Caki2 (cell line): Measurements from ENCODE around the gene RXRA. TPM values are rescaled to one million over a fixed set of nuclear protein-coding genes. Genes with fewer than 3 reads are reported as not detected.

Source experiments
- DNase-seq: peaks from one replicate; pipeline ENCODE4 v3.0.0-alpha.2; 2015; ENCODE audit warnings: low read depth
- in situ Hi-C: cut with HindIII; loops from 2 replicates; pipeline ENCODE4 v1.10.0; 2016; ENCODE audit warnings: low sequenced_read_pairs, low pct_unique_long_range_greater_than_20kb, mixed read lengths
- total RNA-seq: library from RNA; depleted of rRNA; stranded (reverse); fragments of >200 nt; shearing (Covaris generic); gene quantifications from 2 replicates; pipeline ENCODE4 v1.2.3, GENCODE V29; 2014; ENCODE audit warnings: low replicate concordance

Gene RXRA
- total RNA-seq, 1 experiment from 2014 or later: 20.6 TPM

DNA sequence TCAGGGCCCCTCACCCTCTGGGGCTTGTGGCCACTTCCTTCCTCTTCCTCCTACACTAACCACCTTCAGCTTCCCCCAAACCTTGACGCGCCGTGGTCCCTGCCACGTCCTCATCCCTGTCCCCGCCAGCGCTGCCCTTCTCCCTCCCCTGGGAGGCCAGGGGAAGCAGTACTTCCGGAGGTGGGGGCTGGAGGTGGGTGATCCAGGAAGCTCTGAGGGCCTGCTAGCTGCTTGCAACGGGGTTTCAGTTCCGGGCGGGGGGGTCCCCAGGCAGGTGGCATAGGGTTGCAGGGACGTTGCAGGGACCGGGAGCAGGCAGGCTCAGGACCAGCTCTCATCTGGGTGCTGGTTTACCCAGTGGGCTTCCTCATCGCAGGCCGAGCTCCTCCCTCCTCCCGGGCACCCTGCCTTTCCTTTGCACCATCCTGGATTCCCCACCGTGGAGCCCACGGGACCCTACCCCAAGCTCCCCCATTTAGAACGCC is 70.0 kb downstream of the RXRA start:
- no peak for DNase-seq
- in situ Hi-C loops: no loop called here

DNA sequence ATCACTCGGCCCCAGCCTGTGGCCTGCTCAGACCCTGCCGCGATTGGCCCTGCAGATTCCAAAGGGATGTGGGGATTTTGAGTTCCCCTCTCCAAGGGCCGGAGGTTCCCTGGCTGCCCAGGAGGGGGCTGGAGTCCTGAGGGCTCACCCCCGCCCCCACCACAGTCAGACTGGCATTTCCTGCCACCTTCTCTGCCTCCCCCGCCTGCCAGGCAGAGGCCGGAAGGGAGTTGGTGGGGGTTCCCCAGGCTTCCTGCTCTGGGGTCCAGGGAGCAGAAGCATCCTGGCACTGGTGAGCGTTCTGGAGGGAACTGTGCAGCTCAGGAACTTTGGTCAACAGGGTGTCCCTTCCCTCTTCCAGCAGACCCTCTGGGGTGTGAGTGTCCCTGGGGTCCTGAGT is 70.6 kb downstream of the RXRA start:
- no peak for DNase-seq
- in situ Hi-C loops: no loop called here

DNA sequence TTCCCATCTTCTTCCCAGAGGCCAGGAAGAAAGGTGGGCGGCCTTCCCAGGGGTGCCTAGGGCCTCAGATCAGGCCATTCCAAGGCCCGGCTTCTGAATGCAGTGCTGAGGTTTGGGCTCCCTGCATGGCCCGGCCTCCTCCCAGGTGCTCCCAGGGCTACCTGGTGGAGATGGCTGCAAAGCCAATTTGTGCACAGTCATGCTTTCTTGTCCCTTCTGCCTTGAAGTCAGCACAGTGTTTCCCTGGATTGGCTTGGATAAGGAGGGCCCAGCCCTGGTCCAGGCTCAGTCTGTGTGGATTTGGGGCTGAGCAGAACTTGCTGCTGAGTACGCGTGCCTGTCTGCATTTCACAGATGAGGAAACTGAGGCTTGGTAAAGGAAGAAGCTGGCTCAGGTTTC is 72.5 kb downstream of the RXRA start:
- DNase-seq: no peak
- in situ Hi-C loops: no loop called here

DNA sequence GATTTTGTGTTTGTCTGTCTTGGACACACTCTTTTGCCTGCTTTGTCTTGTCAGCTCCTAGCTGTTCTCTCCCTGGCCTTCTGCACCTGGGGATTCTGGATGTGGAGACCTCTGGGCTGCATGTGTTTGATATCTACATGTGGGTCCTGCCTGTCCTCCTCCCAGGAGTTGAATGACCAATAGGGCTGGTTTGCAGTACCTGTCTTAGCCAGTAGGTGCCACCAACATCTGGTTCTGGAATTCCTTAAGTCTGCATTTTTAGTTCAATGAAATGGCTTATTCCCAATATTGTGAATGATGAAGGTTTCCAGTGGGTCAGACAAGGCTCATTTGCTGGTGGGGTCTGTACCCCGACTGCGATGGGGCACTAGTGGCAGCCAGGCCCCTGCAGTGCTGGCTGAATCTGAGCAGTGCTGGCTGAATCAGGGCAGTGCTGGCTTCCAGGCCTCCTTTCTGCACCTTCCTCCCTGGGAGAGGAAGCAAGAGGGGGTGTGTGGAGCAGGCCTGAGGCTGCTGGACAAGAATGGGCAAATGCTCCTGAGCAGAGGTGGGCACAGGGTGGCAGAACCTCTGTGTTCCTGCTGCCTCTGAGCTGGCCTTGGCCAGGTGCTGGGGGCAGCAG is 73.3 kb downstream of the RXRA start:
- DNase-seq: no peak
- in situ Hi-C loops: no loop called here

DNA sequence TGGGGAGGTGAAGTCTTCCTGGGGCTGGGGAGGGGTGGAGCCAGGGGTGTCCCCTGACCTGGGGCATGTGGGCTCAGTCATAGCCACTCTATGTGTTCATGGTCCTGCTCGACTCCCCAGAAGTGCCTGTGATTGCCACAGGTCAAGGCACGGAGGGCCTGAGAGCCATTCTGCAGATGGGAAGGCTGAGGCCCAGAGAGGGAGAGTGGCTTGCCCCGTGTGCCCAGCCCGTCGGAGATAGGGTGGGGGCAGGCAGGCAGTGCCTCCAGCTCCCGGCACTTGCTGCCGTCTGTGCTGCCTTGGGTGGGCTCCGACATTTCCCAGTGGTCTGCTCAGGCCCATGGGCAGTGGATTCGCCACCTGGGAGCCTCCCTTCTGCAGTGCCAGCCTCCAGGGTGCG is 74.0 kb downstream of the RXRA start:
- in situ Hi-C loops: no loop called here

DNA sequence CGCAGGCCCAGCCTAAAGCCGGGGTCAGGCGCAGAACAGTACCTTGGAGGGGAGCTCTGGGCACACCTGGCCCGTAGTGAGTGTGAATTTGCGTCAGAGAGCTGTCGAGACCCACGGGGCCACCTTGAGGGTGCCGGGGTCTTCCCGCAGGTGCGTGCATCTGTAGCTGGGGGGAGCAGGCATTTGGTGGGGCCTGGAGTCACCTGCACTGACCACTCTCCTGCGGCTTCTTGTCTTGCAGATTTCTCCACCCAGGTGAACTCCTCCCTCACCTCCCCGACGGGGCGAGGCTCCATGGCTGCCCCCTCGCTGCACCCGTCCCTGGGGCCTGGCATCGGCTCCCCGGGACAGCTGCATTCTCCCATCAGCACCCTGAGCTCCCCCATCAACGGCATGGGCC is 75.1 kb downstream of the RXRA start:
- in situ Hi-C loops: no loop called here
- no peak for DNase-seq

More for the DNA sequence above, 74.0 kb downstream of the RXRA start:
- DNase-seq: no peak

DNA sequence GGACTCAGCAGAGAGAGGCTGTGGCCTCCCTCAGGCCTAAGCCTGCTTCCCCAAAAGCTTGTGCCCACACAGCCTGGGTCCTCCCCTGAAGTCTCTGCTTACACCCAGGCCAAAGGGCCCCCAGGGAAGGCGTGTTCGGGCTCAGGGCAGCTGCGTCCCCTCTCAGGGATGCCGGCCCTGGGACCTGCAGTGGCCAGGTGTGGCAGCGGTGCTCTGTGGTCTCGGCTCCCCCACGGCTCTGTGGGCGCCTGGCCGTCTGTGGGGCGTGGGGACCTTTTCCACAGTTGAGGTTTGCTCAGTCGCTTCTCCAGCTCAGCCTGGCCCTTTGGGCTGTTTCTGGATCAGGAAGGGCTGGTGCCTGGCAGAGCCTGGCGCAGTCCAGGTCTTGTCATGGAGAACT is 75.9 kb downstream of the RXRA start:
- in situ Hi-C loops: no loop called here
- DNase-seq: no peak

DNA sequence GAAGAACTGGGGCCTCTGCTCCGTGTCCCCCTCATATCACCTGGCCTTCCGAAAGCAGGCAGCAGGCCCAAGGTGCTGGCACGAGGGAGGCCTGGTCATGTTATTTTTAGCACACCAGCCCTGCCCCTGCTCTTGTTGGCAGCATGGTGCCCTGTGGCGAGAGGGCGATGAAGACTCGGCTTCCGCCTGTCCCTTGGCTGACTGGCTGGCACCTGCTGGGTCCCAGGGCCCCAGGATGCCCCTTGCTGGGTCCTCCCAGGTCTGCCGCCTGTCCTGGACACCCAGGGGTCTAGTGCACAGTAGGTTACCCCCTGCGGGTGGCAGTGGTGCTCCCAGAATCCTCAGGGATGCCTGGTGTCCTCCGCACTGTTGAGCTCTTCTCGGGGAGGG is 77.0 kb downstream of the RXRA start:
- in situ Hi-C loops: no loop called here
- DNase-seq: no peak

DNA sequence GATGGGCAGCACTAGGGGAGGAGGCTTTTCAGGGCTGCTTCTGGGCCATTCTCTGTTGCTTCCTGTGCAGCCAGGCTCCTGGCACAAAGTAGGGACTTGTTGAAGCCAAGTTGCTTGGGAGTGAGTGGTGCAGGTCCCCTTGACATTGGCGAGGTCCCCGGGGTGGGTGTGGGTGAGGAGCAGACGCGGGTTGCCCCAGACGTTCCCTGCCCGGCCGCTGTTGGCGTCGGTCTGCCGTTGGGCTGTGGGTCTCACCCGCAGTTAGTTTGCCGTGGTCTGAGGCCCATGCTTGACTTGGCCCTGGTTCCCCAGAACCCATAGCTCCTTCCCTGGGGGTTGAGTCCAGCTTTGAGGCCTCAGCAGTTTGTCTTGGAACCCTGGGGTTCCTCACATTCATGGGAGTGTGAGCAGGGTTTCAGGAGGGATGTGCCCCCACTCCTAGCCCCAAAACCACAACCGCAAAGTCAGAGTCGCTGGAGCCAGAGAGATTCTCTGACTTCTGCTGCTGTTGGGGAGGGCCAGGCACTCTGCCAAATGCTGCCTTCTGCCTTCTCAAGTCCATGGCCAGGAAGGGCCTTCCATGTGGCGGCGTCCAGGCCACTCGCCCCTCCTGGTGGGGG is 77.5 kb downstream of the RXRA start:
- in situ Hi-C loops: no loop called here
- no peak for DNase-seq

DNA sequence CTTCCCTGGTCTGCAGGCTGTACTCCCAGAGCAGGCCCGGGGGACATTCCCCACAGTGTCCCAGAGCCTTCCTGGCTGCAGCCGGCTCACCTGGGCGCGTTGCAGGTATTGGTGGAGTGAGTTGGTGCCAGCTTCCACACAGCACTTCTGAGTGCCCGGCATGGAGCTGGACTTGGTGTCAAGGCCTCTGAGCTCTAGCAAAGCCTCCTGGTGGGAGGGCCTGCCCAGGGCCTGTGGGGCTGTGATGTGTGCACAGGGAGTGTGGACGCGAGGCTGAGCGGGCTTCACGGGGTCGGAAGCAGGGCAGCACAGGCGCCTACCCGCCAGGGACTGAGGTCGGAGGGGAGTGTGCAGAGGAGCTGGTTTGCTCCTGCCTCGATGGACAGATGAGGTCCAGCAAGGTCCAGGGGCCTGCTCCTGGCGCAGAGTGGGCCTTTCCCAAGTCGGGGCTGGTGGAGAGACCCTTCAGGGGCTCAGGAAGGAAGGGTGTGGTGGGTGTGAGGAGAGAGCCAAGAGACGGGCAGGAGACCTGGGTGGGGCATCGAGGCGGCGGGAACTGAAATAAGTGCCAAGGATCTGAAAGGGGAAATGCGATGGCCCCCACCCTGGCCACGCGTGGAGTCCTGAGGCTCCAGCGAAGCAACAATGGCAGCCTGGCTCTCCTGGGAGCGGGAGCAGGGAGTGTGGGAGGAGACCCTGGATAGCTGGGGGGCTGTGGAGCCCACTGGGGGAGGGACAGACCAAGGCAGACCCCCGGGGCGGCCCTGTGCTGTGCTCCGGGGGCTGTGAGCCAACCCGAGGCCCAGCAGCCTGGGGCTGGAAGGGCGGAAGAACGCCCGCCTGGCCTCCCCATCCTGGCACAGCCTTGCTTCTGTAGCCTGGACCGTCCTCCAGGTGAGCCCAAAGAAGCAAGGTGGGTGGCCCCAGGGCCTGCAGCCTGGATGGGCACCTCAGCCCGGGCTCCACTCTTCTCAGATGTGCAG is 78.4 kb downstream of the RXRA start:
- in situ Hi-C loops: no loop called here

DNA sequence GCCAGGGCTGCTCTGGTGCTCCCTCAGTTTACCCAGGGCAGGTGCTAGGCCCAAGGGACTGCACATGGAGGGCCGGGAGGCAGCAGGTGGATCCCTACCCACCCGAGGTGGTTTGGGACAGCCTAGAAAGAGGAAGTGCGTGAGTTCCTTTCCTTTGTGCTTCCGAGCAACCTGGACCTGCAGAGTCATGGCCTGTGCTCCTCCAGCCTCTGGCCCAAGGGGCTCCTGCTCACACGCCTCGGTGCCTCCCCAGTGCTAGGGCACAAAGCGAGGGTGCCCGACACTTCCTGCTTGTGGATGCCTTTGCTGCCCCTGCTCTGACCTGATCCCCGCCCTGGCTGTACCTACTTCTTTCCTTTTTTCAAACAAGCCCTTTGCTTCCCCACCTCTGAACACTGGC is 79.3 kb downstream of the RXRA start:
- in situ Hi-C loops: no loop called here
- no peak for DNase-seq

More for the DNA sequence above, 78.4 kb downstream of the RXRA start:
- no peak for DNase-seq

DNA sequence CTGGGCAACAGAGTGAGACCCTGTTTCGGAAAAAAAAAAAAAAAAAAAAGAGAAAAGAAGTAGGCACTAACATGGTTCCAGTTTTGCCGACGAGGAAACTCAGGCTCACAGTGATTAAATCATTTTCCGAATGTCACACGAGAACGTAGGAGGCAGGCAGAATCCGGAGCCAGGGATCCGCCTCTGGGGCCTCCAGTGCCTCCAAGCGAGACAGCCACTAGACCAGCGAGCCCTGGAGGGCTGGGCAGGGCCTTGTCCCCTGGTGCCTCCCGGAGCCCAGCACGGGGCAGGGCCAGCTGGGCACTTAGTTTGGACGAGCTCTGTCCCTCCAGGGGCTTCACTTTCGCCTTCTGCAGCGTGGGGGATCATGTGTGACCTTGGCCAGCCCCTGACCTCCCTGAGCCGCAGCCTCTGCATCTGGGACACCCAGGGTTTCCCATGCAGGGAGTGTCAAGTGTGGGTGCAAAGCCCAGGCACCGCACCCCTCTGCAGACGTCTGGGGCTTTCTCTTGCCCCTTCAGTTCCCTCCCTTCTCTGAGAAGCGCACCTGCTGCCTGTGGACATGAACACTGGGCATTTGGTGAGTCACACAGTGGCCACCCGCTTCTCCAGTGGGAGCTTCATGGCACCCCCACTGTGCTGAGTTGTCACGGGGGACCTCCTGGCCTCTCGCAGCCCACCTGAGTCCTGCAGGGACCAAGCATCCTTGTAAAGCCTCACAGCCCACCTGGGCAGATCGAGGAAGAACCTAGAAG is 80.3 kb downstream of the RXRA start:
- DNase-seq: peak; percentile 82
- in situ Hi-C loops: no loop called here

DNA sequence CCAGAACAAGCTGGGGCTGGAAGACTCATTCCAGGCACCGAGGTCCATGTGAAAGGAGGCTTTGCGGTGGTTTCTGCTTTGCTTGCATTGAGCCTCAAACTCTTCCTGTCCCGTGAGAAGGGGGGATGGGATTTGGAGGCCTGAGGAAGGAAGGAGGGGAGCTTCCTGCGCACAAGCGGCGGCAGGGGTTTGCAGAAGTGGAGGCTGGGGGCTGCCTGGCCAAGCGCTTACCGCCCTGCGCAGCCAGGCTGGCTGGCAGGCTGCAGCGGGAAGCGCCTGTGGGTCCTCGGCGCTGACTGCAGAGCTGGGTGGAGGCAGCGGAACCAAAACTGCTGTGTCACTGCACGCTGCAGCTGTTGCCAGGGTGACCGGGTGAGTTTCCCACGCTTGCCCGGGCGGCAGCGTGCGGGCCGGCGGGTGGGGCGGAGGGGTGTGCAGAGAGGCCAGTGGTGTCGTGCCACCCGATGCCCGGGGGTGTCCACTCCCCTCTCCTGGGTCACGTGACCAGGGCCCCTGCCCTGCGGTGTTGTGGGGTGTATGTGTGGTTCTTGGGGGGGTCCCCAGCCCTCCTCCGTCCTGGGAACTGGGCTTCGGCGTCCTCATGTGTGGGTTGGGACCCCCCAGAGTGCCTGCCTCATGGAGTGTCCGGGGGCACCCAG is 81.0 kb downstream of the RXRA start:
- DNase-seq: peak; percentile 92
- in situ Hi-C loops: no loop called here

DNA sequence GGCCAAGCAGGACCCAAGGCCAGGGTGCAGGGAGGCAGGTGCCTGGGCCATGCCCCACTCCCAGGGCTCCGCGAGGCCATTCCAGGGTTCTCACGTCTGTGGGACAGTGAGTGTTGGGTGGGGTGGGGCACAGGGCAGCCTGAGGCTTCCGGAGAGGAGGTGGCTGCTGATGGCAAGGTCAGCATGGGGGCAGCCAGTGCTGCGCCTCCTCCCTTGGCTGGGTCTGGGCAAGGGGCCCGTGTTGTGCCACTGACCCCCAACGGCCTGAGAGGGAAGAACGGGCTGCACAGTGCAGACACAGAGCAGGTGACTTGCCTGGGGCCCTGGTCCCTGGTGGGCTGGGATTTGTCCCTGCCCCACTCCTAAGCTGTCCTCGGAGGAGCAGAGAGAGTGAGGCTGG is 82.1 kb downstream of the RXRA start:
- no peak for DNase-seq
- in situ Hi-C loops: no loop called here

DNA sequence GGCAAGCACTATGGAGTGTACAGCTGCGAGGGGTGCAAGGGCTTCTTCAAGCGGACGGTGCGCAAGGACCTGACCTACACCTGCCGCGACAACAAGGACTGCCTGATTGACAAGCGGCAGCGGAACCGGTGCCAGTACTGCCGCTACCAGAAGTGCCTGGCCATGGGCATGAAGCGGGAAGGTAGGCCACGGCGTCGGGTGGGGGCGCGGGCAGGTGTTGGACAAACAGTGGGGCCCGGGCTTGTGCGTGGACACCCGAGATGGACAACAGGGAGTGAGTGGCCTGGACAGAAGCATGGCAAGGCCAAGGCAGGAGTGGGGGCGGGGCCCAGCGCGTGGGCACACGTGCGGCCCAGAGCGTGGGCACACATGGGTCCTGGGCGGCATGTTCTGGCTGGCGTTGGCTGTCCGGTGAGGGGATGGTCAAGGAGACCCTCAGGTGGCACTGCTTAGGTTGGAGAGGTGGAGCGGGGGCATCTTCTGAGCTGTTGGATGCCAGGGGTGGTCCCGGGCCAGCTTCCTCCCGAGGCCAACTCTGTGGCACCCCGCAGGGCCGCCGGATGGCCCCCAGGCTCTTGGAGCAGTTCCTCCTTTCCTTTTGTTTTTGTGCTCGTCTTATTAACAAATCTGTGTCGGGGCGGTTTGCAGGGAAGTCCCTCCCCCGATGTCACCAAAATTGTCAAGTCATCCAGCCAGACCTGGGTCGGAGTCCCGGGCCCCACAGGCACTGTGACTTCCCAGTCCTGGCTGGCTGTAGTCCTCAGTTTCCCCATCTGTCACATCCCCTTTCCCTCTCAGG is 82.9 kb downstream of the RXRA start:
- in situ Hi-C loops: no loop called here
- no peak for DNase-seq

DNA sequence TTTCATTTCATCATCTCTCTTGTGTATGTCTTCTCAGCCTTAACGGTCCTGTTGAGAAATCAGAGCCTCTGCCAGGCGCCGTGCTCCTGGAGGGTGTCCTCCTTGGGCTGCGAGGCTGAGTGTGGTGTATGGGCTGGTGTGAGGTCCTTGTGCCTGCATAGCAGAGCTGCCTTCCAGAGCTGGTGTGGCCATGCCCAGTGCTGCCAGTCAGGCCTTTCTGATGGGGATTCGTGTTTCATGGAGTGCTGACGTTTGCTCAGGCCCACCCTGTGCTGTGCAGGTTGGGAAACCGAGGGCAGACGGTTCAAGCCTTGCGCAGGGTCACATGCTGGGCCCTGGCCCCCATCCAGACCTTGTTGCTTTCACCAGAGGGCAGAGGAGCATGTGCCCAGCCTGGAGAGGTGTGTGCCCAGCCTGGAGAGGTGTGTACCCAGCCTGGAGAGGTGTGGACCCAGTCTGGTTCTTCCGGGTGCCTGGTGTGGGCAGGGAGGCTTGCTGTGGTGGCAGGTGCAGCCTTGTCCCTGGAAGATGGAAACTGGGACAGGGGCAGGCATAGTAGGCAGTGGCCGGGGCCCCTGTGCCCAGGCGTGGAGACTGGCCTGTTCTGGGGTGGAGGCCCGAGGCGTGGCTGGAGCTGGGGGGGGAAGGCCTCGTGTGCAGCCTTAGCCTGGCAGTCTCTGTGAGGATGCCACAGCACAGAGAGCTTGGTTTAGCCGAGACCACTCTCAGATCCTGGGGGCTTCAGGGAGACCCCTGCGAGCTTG is 84.0 kb downstream of the RXRA start:
- no peak for DNase-seq
- in situ Hi-C loops: no loop called here

DNA sequence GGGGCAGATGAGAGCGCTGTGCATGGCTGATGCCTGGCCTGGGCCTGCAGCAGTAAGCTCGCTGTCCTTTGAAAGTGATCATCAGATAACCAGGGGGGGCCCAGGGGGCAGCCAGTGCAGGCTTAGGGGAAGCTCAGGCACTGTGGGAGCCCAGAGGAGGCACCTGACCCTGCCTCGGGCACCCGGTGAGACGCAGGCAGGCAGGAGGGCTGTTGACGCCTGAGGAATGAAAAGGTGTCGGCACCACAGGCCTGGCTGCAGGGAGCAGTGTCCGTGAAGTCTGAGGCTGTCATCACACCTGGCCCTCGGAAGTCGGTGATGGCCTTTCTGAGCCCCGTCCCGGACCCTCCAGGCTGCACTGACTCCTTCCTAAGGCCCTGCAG is 84.6 kb downstream of the RXRA start:
- in situ Hi-C loops: no loop called here
- no peak for DNase-seq
